K562 (cell line): ENCODE results near the gene GLRA1. TPM values are rescaled to one million over a fixed set of nuclear protein-coding genes. Genes with fewer than 3 reads are reported as not detected.

Experiments
- ATAC-seq: fragments of 200-7000 bp; cut with Tn5 transposase; 3 replicates; pipeline ENCODE4 v1.9.1; 2020; ENCODE audit warnings: moderate library complexity
- BruUV-seq: library from RNA; stranded (reverse); fragments of 400-500 nt; replicated peaks from 2 replicates; lab custom pipeline; 2021; lab: Mats Ljungman, UMichigan
- CTCF ChIA-PET: fragments of 300-600 bp; formaldehyde crosslinking; extraction: SDS; loops from one replicate; lab custom pipeline; 2021; ENCODE audit warnings: low intra/inter-chr PET ratio; lab: Yijun Ruan, JAX
- POLR2A ChIA-PET: fragments of 300-600, 350-650 bp; sonication (Branson Sonifier 250); formaldehyde crosslinking; extraction: SDS; loops from one replicate; lab custom pipeline; 2021; ENCODE audit warnings: antibody characterized with exemption, inconsistent platforms; lab: Yijun Ruan, JAX
- DNase-seq, 4 experiments: peaks; one replicate each; pipeline versions ENCODE4 v3.0.0 to v3.0.0-alpha.2; 2011 to 2018; ENCODE audit warnings: low spot score in 3 of 4, mixed read lengths in 3 of 4; ENCODE audit errors: extremely low read depth in 1 of 4
- FAIRE-seq: peaks from 2 replicates; lab custom pipeline; 2011; peaks lifted over from hg19 to GRCh38; lab: Jason Lieb, UNC
- H2AFZ ChIP-seq: 2 replicates; pipeline ENCODE4 v1.6.0; 2011; ENCODE audit warnings: low read depth, low read length, control low read depth, inconsistent platforms
- H3K27ac ChIP-seq: fragments of 200-600 bp; 3 replicates; pipeline ENCODE4 v1.8.0; 2011; ENCODE audit warnings: low read depth, mild to moderate bottlenecking, control low read depth, inconsistent platforms, low read length, moderate library complexity, mixed read lengths; ENCODE audit errors: extremely low read depth
- H3K27me3 ChIP-seq, 2 experiments: fragments of 300-600 bp in 1 of 2; 2 replicates in 1 of 2; 3 replicates in 1 of 2; pipeline versions ENCODE4 v1.6.0 to v1.8.0; 2011; ENCODE audit warnings: inconsistent platforms in 2 of 2, low read length in 2 of 2, mild to moderate bottlenecking in 1 of 2, mixed read lengths in 1 of 2, moderate library complexity in 1 of 2; ENCODE audit not compliant: control insufficient read depth in 2 of 2, insufficient read depth in 2 of 2
- H3K36me3 ChIP-seq: fragments of 300-600 bp; 3 replicates; pipeline ENCODE4 v1.8.0; 2011; ENCODE audit warnings: mild to moderate bottlenecking, low read length, inconsistent platforms; ENCODE audit not compliant: control insufficient read depth, insufficient read depth
- H3K4me1 ChIP-seq, 2 experiments: fragments of 200-600 bp in 1 of 2; replicated peaks in 1 of 2; 2 replicates in 1 of 2; 3 replicates in 1 of 2; pipeline versions ENCODE4 v1.5.1 to v1.8.0; 2011; ENCODE audit warnings: inconsistent platforms in 2 of 2, low read length in 2 of 2, mild to moderate bottlenecking in 1 of 2, mixed read lengths in 1 of 2, moderate library complexity in 1 of 2; ENCODE audit not compliant: control insufficient read depth in 2 of 2, insufficient read depth in 2 of 2
- H3K4me2 ChIP-seq: 2 replicates; pipeline ENCODE4 v1.6.1; 2011; ENCODE audit warnings: low read length, control low read depth, inconsistent platforms, mixed read lengths; ENCODE audit not compliant: insufficient read depth
- H3K4me3 ChIP-seq: fragments of 200-600 bp; sonication (generic), shearing (Covaris generic); 2 replicates; pipeline ENCODE4 v1.5.1; 2016; ENCODE audit warnings: control low read depth, inconsistent platforms
- H3K79me2 ChIP-seq: fragments of 200-600 bp; 3 replicates; pipeline ENCODE4 v1.8.0; 2011; ENCODE audit warnings: low read length, inconsistent platforms; ENCODE audit not compliant: control insufficient read depth, insufficient read depth
- H3K9ac ChIP-seq, 2 experiments: 2 replicates each; pipeline versions ENCODE4 v1.6.0 to v1.6.1; 2011; ENCODE audit warnings: low read depth in 2 of 2, low read length in 2 of 2, control low read depth in 1 of 2, inconsistent platforms in 1 of 2, mild to moderate bottlenecking in 1 of 2, mixed read lengths in 1 of 2; ENCODE audit not compliant: insufficient read depth in 1 of 2
- H3K9me1 ChIP-seq: one replicate; pipeline ENCODE4 v1.6.0; 2011; ENCODE audit warnings: inconsistent platforms, mild to moderate bottlenecking, low read length, moderate library complexity; ENCODE audit not compliant: control insufficient read depth, insufficient read depth
- H3K9me3 ChIP-seq: replicated peaks from 2 replicates; pipeline ENCODE4 v1.5.1; 2011; ENCODE audit warnings: low read depth, low read length, inconsistent platforms; ENCODE audit not compliant: control insufficient read depth, insufficient read depth
- H4K20me1 ChIP-seq: replicated peaks from 2 replicates; pipeline ENCODE4 v1.6.1; 2011; ENCODE audit warnings: low read length, inconsistent platforms, mixed read lengths; ENCODE audit not compliant: control insufficient read depth, insufficient read depth
- CBX8 ChIP-seq: fragments of 200-600 bp; sonication (generic); IDR thresholded peaks from 2 replicates; pipeline ENCODE4 v1.6.1; 2012; ENCODE audit warnings: borderline replicate concordance, mixed run types, low read depth, mild to moderate bottlenecking, moderate library complexity, mixed read lengths, low read length, control low read depth, inconsistent platforms; ENCODE audit not compliant: poor library complexity, severe bottlenecking; ENCODE audit errors: extremely low read depth
- FOS ChIP-seq: IDR thresholded peaks from 3 replicates; pipeline ENCODE4 v1.6.1; 2011; ENCODE audit not compliant: insufficient read length; ENCODE audit errors: extremely low read depth
- ILK ChIP-seq: fragments of 450-650 bp; IDR thresholded peaks from 2 replicates; pipeline ENCODE4 v1.6.1; 2016; ENCODE audit warnings: missing genetic modification characterization, low read depth, mild to moderate bottlenecking, missing compliant biosample characterization, moderate library complexity, borderline replicate concordance
- NR3C1 ChIP-seq: sonication (generic); formaldehyde crosslinking; IDR thresholded peaks from 2 replicates; pipeline ENCODE4 v1.8.1; 2022; ENCODE audit warnings: missing genetic modification reagents
- RBFOX2 ChIP-seq: fragments of 200-400 bp; formaldehyde crosslinking; IDR thresholded peaks from 2 replicates; pipeline ENCODE4 v1.6.1; 2017; ENCODE audit warnings: low read depth, mild to moderate bottlenecking, low read length, moderate library complexity
- TRIM24 ChIP-seq, 2 experiments: fragments of 450-650 bp; IDR thresholded peaks; 2 replicates each; pipeline ENCODE4 v1.6.1; 2016
- ZNF57 ChIP-seq: fragments of 450-650 bp; formaldehyde crosslinking; IDR thresholded peaks from 2 replicates; pipeline ENCODE4 v1.4.0; 2020; ENCODE audit warnings: mild to moderate bottlenecking, moderate library complexity
- WGBS: fragments of 100-300 bp; shearing (Covaris generic); methylation state at CpG from one replicate; pipeline ENCODE4 v1.1.6; 2016; ENCODE audit warnings: low coverage, mixed read lengths; ENCODE audit not compliant: insufficient coverage; ENCODE audit errors: missing lambda C conversion rate; 5-methylcytosine and 5-hydroxymethylcytosine counted together
- in situ Hi-C: fragments of 300-500 bp; cut with MboI; formaldehyde crosslinking; loops from 4 replicates; pipeline ENCODE4 v1.15.0; 2018; ENCODE audit warnings: inconsistent platforms, mixed read lengths
- intact Hi-C: fragments of 100-400 bp; cut with micrococcal nuclease; formaldehyde crosslinking; loops from 2 replicates; pipeline ENCODE4 v1.14.2; 2022
- polyA plus RNA-seq, 8 experiments: library from polyadenylated mRNA; depleted of rRNA in 4 of 8; stranded (reverse) in 5 of 8; unstranded in 3 of 8; fragments of >200 nt; fragmentation: Nextera tagmentation in 2 of 8; fragmentation: Illumina TruSeq in 1 of 8; extraction: Ambion mirVana in 2 of 8; extraction: Trizol in 1 of 8; gene quantifications; 2 replicates each; pipeline versions ENCODE4 v1.2.1 to v1.2.3, GENCODE V29; 2011 to 2014; ENCODE audit warnings: inconsistent platforms in 1 of 8, missing spikeins in 1 of 8
- total RNA-seq, 7 experiments: library from RNA; depleted of rRNA in 6 of 7; stranded (reverse); fragments of >200 nt in 6 of 7; fragmentation: Illumina TruSeq in 2 of 7; extraction: Trizol in 2 of 7; gene quantifications; 2 replicates each; pipeline versions ENCODE4 v1.2.1 to v1.2.3, GENCODE V29; 2011 to 2021; ENCODE audit warnings: low replicate concordance in 1 of 7
- TF ChIP-seq, protein P1 (sequence below): fragments of 250-450 bp; sonication (Bioruptor Pico); IDR thresholded peaks from 2 replicates; pipeline ENCODE4 v1.5.0; 2020; ENCODE audit warnings: mild to moderate bottlenecking
- TF ChIP-seq, protein P2 (sequence below): fragments of 250-450 bp; sonication (Bioruptor Pico); IDR thresholded peaks from 2 replicates; pipeline ENCODE4 v1.8.0; 2022; ENCODE audit warnings: inconsistent platforms, mild to moderate bottlenecking, moderate library complexity, borderline replicate concordance
- TF ChIP-seq, protein P3 (sequence below): sonication (generic); IDR thresholded peaks from 2 replicates; pipeline ENCODE4 v1.6.1; 2016
- TF ChIP-seq, protein P4 (sequence below): sonication (generic); formaldehyde crosslinking; IDR thresholded peaks from 2 replicates; pipeline ENCODE4 v1.8.1; 2023; ENCODE audit warnings: mild to moderate bottlenecking, missing genetic modification reagents

The GLRA1 gene
- total and polyA plus RNA-seq, 9 of the 15 experiments (the other 6 are each of a cell fraction or from before 2014, with no cell fraction given): not detected

DNA sequence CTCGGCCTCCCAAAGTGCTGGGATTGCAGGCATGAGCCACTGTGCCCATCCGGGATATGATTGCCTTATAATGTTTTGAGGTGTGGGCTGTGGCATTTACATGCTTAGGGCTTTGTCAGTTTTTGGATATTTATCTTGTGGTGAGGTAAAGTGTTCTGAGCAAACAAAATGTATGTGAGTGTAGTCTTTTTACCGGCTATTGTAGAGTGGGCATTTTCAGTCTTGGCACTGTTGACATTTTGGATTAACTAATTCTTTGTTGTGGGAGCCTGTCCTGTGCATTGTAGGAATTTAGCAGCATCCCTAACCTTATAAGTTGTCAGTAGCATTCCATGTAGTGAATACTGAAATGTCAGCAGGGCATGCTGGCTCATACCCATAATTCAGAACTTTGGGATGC lies 131.3 kb downstream of the GLRA1 start (continued):
- TF ChIP-seq, protein P1, sequence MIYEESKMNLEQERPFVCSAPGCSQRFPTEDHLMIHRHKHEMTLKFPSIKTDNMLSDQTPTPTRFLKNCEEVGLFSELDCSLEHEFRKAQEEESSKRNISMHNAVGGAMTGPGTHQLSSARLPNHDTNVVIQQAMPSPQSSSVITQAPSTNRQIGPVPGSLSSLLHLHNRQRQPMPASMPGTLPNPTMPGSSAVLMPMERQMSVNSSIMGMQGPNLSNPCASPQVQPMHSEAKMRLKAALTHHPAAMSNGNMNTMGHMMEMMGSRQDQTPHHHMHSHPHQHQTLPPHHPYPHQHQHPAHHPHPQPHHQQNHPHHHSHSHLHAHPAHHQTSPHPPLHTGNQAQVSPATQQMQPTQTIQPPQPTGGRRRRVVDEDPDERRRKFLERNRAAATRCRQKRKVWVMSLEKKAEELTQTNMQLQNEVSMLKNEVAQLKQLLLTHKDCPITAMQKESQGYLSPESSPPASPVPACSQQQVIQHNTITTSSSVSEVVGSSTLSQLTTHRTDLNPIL (CRISPR knock-in tag): no peak
- TF ChIP-seq CBX8 (no peak), TRIM24 (IDR thresholded peaks at IDR 0.05) (no peak)
- TF ChIP-seq, protein P2, sequence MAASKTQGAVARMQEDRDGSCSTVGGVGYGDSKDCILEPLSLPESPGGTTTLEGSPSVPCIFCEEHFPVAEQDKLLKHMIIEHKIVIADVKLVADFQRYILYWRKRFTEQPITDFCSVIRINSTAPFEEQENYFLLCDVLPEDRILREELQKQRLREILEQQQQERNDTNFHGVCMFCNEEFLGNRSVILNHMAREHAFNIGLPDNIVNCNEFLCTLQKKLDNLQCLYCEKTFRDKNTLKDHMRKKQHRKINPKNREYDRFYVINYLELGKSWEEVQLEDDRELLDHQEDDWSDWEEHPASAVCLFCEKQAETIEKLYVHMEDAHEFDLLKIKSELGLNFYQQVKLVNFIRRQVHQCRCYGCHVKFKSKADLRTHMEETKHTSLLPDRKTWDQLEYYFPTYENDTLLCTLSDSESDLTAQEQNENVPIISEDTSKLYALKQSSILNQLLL (CRISPR knock-in tag): no peak

DNA sequence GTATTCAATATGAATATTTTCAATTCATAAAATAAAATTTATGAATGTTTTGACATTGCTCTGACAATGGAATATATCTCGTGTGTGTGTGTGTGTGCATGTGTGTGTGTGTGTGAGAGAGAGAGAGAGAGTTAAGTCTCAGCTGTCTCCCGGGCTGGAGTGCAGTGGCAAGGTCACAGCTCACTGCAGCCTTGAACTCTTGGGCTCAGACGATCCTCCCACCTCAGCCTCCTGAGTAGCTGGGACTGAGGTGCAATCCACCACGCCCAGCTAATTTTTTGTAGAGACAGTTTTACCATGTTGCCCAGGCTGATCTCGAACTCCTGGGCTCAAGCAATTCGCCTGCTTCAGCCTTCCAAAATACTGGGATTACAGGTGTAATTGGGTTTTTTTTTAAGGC lies 136.8 kb downstream of the GLRA1 start:
- Histone ChIP-seq H3K4me3 (no peak overlapping the region), H3K4me2 (no peak overlapping the region), H4K20me1 (peaks cover 15% of the 10 kb centered on the region; the same call in 1 of the 2 replicates), H3K4me1 (peaks cover 0 to 5% of the 10 kb centered on the region in 2 experiments; a peak in 1 of 5 replicates), H3K27me3 (no peaks in the 10 kb centered on the region), H3K9me3 (no peaks in the 10 kb centered on the region), H2AFZ (no peak overlapping the region), H3K9ac (peak overlapping the region in 1 of 2 experiments; percentile 42; a peak in 1 of 4 replicates), H3K36me3 (peaks cover 83% of the 10 kb centered on the region), H3K79me2 (peaks cover 97% of the 10 kb centered on the region), H3K9me1 (no peaks in the 10 kb centered on the region), H3K27ac (no peak overlapping the region)
- 86% methylated on average over 6 of the region's 6 CpGs for WGBS
- in situ Hi-C loops: no loop called here
- no TSS peak for BruUV-seq
- intact Hi-C loops: no loop called here
- ChIA-PET CTCF (no interaction called here), POLR2A (interaction anchor here (1.5 kb wide), 3 partner anchors 10 to 15 kb away, joined by 4 to 7 read pairs (median 5); no protein-coding TSS in a partner anchor)
- ATAC-seq (no peak), DNase-seq (no peak), FAIRE-seq (no peak)
- TF ChIP-seq FOS: no peak
- TF ChIP-seq RBFOX2: no peak
- TF ChIP-seq NR3C1 (CRISPR knock-in tag): no peak
- TF ChIP-seq, protein P3, sequence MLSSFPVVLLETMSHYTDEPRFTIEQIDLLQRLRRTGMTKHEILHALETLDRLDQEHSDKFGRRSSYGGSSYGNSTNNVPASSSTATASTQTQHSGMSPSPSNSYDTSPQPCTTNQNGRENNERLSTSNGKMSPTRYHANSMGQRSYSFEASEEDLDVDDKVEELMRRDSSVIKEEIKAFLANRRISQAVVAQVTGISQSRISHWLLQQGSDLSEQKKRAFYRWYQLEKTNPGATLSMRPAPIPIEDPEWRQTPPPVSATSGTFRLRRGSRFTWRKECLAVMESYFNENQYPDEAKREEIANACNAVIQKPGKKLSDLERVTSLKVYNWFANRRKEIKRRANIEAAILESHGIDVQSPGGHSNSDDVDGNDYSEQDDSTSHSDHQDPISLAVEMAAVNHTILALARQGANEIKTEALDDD: no peak
- no peak for TF ChIP-seq ZNF57 (CRISPR knock-in tag)
- TF ChIP-seq ILK (tag): no peak
- TF ChIP-seq, protein P4, sequence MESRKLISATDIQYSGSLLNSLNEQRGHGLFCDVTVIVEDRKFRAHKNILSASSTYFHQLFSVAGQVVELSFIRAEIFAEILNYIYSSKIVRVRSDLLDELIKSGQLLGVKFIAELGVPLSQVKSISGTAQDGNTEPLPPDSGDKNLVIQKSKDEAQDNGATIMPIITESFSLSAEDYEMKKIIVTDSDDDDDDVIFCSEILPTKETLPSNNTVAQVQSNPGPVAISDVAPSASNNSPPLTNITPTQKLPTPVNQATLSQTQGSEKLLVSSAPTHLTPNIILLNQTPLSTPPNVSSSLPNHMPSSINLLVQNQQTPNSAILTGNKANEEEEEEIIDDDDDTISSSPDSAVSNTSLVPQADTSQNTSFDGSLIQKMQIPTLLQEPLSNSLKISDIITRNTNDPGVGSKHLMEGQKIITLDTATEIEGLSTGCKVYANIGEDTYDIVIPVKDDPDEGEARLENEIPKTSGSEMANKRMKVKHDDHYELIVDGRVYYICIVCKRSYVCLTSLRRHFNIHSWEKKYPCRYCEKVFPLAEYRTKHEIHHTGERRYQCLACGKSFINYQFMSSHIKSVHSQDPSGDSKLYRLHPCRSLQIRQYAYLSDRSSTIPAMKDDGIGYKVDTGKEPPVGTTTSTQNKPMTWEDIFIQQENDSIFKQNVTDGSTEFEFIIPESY (CRISPR knock-in tag): no peak
